ENCODE results near the gene RAVER1.

GRCh38 chr19:10284960-10285278 lies 48.4 kb downstream of the RAVER1 start:
- TF ChIP-seq CTCF (IDR thresholded peaks at IDR 0.05) (no peak), POLR2AphosphoS5 (IDR thresholded peaks at IDR 0.05; ENCODE audit: low read depth, low read length) (no peak), SIN3A (IDR thresholded peaks at IDR 0.05; ENCODE audit: borderline replicate concordance, insufficient read depth, low read depth, low read length) (no peak), REST (IDR thresholded peaks at IDR 0.05; ENCODE audit: insufficient read depth in 1 of 2, low read depth in 2 of 2, low read length in 1 of 2) (no peak), TCF7L2 (IDR thresholded peaks at IDR 0.05; ENCODE audit: low read depth, low read length) (no peak)

All from Panc1 (cell line).